NCI-H345 treated with DMSO at 0.1 percent for 48 hours (cell line): ENCODE data around the gene LHFPL5.

ENCODE experiments used
- DNase-seq: peaks from one replicate; lab custom pipeline; 2025; ENCODE audit not compliant: unreplicated experiment; lab: John Stamatoyannopoulos, UW

LHFPL5 gene

DNA sequence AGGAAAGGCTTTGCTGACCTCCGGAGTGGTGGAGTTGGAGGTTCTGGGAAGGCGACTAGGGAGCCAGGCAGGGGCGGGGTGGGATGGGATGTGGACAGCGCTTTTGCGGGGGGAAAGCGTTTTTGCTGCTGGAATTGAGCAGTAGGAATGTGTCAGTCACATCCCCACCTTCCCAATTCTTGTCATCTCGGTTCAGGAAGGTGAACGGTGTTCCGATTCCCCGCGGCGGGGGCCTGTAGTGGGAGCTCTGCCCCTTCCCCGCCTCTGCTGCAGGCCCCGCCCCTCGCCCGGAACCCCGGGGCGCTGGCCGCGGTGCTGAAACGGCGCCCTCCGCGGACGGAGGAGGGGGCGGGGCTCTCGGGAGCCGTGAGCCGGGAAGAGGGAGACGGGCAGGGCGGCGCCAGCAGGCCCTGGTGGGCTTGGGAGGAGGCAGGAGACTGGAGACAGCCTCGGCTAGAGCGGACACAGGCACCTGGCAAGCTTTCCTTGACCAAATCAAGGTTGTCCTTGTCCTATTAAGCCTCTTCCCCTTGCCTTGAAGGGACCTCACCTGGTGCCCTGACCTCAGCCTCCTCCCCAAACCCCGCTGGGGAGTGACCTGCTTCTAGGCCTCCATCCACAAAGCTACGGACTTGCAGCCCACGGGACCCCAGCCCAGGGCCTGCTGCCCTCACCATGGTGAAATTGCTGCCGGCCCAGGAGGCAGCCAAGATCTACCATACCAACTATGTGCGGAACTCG lies at the start of gene LHFPL5:
LHFPL5 (plus strand) TSS at position 357 of the 741 bp plus-strand sequence; CDS start at position 676, 319 bp downstream.
- DNase-seq = peak; percentile 61

DNA sequence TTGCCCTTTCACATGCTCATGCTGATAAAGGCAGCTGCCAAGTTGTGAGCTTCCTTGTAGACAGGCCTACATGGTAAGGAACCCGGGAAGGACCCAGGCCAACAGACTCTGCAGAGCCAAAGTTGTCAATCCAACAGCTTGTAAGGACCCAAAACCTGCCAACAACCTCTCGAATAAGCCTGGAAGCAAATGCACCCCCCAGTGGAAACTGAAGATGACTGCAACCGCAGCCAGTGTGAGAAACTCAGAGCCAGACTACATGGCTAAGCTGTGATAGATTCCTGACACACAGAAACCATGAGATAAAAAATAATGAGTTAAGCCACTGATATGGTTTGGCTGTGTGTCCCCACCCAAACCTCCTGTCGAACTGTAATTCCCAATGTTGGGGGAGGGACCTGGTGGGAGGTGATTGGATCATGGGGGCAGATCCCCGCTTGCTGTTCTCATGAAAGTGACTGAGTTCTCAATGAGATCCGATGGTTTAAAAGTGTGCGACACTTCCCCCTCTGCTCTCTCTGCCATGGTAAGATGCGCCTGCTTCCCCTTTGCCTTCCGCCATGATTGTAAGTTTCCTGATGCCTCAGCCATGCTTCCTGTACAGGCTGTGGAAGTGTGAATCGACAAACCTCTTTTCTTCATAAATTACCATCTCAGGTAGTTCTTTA lies 47.6 kb upstream of the LHFPL5 start:
- DNase-seq = no peak

DNA sequence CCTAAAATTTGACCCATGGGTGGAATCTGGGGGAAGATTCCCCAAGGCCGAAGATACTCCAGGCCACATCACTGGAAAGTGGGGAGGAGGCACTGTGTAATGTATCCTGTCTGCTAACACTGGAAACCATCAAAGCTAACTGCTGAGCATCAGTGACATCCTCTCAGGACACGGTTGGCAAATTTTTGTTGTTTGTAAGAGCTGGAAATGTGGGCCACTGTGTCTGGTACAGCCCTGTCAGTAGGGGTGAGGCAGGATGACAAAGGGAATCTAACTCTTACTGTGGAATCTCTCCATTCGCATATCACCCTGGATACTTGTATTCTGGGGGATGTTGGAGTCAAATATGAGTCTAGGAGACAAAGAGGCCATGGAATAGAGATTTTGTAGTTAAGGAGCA lies 45.7 kb upstream of the LHFPL5 start:
- DNase-seq = no peak

DNA sequence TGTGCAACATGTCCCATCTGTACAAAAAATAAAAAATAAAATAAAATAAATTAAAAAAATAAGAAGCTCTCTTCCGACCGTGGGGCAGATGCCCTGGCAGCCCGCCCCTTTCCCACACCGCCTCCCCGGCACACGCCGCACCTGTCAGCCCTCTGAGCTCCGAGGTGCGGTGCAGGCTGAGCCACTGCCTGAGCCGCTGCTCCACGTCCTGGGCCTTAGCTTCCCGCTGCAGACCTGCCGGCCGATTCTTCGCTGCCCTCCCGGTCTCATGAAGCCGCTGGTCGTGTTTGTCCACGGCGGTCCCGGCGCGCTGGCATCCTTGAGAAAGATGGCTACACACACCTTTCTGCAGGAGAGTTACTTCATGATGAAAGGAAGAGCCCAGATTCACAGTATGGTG lies 39.4 kb upstream of the LHFPL5 start:
- no peak for DNase-seq

DNA sequence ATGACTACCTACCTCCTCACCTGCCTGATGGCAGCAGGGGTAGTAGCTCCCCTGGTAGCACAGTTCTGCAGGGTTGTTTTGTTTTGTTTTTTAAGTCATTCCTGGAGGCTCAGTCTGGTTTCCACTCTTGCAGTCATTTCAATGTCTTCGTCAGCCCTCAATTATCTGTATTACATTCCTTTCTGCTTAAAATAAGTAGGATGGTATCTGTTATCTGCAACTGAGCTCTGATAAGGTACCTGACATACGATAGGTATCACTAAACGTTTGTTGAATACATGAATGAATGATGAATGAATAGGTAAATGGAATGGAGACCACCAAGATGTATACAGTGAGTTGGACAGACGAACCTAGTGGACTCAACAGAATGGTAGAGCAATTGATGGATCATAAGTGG lies 35.9 kb upstream of the LHFPL5 start:
- no peak for DNase-seq

DNA sequence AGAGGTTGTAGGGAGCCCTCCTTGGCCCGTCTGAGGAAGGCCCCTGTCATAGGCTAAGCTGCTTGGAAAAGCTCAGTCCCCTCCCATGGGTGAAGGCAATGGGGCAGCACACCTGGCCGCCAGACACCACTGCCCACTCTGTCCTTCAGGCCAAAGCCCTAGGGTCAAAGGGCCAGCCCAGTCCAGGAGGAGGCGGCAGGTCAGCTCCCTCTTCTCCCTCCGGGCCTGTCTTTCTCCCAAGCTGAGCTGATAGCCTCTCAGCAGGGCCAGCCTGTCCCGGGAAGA lies 33.9 kb upstream of the LHFPL5 start:
- no peak for DNase-seq

DNA sequence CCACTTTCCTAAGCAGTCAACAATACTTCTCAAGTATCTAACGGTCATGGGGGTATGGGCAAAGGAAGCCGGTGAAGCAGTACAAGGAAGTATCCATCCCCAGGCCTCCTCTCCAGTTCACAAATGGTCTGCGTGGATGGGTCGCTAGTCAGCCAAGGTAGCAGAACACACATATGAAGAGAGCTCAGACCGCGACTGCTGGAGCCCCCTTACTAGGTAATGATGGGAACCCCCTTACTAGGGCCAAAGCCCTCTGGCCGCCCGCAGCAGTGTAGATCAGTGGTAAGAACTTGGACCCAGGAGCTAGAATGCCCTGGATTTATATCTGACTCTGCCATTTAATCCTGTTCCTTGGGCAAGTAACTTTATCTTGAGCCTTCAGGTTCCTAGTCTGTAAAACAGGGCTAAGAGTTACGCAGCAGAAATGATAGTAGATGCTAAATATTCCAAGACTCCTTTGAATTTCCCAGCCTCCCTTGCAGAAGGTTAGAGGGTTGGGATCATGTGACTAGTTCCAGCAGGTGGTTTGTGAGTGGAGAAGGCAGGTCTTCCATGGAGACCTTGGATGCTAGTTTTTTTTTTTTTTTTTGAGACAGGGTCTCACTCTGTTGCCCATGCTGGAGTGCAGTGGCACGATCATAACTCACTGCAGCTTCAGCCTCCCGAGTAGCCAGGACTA lies 30.9 kb upstream of the LHFPL5 start:
- DNase-seq = no peak

DNA sequence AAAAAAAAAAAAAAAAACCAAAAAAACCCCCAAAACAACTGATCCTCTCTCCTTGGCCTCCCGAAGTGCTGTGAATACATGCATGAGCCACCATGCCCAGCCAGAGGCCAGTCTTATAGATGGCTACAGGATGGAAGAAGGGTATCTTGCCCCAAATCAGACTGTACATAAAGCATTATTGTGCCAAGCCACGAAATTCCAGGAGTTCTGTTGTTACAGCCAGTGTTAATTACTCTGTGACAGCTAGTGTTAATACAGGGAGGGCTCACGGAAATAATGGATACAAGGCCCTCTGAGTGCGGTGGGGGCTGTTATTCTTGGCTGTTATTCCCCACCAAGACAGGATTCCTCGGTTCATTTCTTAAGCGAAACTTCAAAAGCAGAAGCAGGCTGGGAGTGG lies 30.1 kb upstream of the LHFPL5 start:
- DNase-seq = no peak

DNA sequence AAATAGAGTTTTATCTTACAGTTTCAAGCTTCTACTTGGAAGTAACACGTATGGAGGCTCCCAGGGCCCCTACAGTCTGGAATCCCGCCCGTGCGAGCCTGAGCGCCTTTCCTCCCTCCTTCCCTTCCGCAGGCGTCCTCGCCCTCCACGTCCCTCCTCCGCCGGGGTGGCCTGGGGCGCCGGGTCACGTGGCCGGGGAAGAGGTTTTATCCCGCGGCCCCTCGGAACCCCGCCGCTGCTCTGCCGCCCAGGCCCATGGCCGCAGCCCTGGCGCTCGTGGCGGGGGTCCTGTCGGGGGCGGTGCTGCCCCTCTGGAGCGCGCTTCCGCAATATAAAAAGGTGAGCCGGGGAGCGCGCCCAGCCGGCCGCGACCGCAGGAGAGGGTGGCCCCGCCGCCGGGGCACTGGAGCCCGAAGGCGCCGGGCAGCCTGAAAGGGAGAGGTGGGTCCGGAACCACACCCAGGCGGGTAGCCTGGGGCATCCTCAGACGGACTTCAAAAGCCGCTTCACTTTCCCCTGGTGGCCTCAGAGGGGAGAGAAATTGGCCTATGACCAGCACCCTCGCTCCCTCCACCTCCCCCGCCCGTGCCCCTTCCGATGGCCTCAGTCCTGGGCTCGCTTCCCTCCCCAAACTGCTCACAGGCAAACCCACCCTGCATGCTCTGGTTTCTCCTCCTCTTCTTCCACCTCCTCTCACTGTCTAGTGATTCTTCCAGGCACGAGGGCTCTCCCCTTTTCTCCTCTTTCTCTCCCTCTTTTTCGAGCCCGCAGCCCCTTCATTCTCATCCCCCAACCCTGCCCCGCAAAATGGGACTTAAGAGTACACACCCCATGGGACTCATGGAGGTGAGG lies 28.6 kb upstream of the LHFPL5 start, which contains the start of gene CLPSL2:
CLPSL2 (plus strand) TSS at position 235 of the 852 bp plus-strand sequence; CDS start at position 256, 21 bp downstream.
- no peak for DNase-seq

DNA sequence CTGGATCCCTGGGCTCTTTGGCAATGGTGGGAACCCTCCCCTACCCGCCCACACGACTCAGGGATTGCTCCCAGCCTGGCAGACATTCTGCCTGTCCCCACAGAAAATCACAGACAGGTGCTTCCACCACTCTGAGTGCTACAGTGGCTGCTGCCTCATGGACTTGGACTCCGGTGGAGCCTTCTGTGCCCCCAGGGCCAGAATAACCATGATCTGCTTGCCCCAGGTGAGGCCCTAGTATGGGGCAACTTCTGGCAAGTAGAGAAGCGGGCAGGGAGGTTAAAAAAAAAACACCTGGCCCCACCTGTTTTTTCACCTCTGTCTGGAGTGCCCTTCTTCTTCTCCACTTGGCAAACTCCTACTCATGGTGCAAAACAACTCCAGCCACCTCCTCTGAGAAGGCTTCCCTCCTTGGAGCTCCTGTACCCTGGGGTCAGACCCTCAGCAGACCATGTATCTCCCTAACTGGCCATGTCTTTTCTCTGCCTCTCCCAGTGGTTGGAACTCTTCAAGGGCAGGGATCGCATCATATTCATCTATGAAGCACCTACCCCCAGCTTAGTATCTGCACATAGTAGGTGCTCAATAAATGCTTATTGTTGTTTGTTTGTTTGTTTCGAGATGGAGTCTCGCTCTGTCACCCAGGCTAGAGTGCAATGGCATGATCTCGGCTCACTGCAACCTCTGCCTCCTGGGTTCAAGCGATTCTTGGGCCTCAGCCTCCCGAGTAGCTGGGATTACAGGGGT lies 27.6 kb upstream of the LHFPL5 start:
- DNase-seq = no peak

DNA sequence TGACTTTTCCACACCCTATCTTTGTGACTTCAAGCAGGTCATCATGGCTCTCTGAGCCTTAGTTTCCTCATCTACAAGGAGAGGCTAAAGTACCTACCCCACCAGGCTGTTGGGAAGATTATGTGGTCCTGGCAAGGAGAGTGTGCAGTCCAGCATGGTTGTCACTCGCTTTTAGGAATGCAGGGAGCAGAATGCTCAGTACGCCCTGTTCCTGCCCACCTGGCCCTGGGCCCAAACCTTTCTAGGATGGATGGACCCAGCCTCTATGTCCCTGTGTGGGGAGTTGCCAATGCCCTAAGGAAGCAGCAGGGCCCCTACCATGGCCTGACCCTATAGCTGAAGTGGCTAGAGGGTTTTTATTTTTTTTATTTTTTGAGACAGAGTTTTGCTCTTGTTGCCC lies 26.7 kb upstream of the LHFPL5 start:
- DNase-seq = no peak

DNA sequence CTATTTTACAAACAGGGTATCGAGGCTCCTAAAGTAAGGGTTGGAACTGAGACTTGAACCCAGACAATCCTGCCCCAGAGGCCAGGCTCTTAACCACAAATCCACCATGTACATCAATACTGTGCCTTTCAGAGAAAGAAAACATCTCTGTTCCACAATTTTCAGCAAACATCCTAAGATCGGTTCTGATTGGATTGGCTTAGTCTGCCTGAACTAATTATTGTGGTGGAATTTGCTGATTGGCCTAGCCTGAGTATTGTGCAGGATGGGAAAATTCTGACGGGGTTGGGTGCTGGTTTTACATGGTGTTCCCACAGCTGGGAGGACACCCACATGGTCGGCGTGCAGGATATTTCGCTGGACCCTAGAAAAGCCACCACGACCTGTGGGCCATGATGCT lies 24.4 kb upstream of the LHFPL5 start, which contains the start of gene CLPSL1:
CLPSL1 (plus strand) TSS at position 301 of the 400 bp plus-strand sequence; CDS start at position 393, 92 bp downstream.
- no peak for DNase-seq

DNA sequence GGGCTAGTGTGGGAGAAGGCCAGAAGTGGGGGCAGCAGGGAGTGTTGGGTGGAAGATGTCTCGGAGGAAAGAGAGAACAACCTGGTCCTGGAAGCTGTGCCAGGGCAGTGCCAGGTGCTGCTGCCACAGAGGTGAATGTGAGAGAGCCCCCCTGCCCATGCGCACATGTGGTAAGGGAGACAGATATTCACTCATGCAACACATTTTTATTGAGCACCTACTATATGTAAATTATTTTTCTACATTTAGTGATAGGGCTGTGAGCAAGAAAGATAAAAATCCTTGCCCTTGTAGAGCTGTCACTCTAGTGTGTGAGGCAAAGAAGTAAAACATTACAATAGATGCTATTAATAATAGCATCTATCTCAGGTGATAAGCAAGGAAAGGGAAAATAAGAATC lies 23.9 kb upstream of the LHFPL5 start:
- DNase-seq = no peak

DNA sequence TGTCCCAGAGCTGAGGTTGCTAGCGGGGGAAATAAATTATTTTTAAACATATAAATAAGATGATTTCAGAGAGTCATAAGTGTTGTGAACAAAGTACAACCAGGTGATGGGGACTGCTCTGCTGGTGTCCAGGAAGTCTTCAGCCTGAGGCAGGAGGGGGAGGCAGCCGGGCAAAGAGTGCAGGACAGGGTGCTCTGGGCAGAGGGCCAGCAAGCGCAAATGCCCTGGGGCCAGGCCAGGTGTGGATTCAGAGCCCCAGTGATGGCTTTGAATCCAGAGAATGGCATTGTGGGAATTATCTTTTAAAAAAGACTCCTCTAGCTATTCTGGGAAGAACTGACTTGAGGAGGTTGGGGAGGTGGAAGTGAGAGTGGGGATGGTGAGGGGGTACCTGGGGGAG lies 22.7 kb upstream of the LHFPL5 start:
- no peak for DNase-seq

DNA sequence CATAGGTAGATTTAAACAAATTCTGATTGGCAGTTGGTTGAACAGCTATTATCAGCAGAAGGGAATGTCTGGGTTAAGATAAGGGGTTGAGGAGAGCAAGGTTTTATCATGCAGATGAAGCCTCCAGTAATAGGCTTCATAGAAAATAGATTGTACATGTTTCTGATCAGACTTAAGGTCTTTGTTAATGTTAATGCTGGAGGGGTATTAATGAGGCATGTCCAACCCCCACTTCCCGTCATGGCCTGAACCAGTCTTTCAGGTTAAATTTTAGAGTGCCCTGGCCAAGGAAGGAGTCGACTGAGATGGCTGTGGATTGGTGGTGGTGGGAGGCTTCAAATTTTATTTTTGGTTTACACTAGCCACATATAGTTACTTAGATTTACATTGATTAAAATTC lies 21.0 kb upstream of the LHFPL5 start:
- DNase-seq = no peak

DNA sequence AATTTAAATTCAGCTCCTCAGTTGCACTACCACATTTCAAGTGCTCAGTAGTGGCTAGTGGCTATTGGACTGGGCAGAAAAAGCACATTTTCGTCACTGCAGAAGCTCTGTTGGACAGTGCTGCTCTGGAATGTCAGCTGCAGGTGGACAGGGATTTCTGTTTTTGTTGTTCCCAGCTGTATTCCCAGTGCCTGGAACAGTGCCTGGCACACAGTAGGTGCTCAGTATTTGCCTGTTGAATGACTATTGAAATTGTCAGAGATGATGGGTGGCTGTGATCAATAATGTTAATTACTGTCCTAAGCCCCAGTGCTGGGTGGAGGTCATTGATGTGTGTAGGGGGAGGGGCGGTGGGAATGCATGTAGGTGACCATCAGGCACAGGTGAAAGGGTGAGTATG lies 18.9 kb upstream of the LHFPL5 start:
- DNase-seq = no peak

DNA sequence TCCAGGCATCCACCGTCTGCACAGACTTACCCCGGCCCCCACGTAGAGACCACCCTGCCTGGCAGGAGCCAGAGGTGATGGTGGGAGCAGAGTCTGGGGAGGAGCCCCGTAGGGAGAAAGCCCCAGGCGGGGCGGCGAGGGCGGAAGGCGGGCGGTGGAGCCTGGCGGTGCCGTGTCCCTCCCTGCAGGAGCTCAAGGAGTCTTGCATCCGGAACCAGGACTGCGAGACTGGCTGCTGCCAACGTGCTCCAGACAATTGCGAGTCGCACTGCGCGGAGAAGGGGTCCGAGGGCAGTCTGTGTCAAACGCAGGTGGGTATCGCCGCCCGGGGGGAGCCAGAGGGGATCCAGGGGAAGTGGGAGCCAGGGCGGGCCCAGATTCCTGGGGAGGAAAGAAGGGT lies 18.3 kb upstream of the LHFPL5 start:
- DNase-seq = no peak

DNA sequence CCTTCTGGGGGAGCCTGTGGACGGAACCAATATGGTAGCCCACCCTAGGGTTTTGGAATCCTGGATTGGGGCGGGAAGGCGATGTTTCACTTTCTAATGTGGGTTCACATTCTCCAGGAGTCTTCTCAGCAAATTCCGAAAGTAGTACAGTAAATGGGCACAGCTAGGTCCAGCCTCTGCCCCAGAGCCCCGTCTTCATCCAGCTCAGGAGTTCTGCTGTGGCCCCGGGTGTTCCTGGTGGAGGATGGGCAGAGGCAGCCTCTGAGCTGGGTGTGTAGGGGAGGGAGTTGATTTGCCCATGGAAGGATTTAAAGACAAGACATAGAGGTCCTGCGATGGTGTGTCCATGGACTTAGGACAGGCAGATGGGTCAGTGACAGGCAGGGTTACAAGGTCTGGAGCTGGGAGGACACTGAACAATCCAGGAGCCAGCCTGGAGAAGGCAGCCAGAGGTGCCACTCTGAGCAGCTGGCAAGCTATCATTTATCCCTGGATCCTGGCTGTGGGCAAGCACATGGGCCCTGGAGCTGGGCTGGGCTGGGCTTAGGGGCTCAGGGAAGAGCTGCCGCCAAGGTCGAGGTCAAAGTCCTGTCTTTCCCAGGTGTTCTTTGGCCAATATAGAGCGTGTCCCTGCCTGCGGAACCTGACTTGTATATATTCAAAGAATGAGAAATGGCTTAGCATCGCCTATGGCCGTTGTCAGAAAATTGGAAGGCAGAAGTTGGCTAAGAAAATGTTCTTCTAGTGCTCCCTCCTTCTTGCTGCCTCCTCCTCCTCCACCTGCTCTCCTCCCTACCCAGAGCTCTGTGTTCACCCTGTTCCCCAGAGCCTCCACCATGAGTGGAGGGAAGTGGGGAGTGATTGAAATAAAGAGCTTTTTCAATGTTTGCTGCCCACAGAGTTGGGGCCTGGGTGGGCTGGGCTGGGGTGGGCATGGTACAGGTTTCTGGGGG lies 17.6 kb upstream of the LHFPL5 start:
- DNase-seq = no peak

DNA sequence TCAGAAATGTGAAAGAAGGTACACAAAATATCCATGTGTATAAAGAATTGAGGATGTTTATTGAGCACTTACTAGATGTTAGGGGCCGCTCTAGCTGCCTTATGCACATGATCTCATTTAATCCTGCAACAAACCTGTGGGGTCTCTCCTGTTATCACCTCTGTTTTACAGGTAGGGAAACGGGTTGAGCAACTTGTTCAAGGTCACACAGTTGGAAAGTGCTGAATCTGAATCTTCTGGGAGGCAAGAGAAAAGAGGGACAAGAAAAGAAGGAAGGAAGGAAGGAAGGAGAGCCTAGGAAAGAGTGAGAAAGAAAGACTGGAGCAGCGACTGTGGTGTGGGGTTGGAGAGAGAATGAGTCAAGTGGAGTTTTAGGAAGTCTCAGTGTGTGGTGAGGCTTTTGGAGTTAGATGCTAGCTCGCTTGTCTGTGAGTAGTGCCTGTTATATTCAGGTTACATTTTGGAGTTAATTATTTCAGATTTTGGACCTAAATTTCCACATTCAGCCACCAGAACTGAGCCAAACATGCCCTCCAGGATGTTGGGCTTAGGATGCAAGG lies 16.6 kb upstream of the LHFPL5 start:
- DNase-seq = no peak
